Measurements from ENCODE around the gene ARHGAP26.

- TF ChIP-seq CTCF (IDR thresholded peaks at IDR 0.05; ENCODE audit: low read length) = no peak
- no peak for TF ChIP-seq EZH2 (IDR thresholded peaks at IDR 0.05; ENCODE audit: borderline replicate concordance, low read length)
These were observed 76.2 kb downstream of the ARHGAP26 start for GRCh38 chr5:142846406-142846805.
